HG03135 (cell line): Measurements from ENCODE around the gene SLF2.
"Not testable (repeated sequence)": the region's sequence is repeated elsewhere in the genome, so short reads cannot be mapped to it uniquely, and the experiment has no call there.

Experiments
- ATAC-seq: cut with Tn5 transposase; IDR thresholded peaks from one replicate; pipeline ENCODE4 v1.9.1; 2021; ENCODE audit warnings: mild to moderate bottlenecking, moderate library complexity; ENCODE audit not compliant: unreplicated experiment

SLF2 gene

DNA sequence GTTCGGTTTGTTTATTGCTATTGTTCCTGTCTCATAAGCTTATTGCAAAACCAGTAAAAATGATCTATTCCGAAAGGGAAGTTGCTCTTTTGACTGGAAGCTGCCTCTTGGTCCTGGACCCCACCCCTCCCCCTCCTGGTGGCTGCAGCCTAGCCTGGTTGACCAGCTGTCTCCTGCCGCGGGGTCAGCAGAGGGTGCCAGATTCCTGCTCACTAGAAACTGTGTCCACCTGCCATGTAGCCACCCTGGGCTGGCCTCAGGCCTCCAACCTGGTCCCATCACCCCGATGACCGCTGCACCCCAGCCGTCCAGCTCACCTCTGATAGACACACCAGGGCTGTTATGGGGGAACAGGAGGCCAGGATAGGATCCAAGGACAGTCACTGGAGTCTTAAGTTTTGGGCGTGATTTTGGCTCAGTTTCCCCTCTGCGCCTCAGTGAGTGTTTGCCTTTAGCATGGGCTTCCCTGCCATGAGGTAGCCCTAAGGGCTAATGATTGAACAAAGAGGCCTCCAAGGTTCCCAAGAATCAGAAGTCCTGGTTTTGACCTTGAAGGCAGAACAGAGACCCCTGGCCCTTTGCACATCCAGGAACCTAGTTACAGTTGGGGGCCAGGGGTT lies 32.9 kb upstream of the SLF2 start:
- ATAC-seq = no peak

DNA sequence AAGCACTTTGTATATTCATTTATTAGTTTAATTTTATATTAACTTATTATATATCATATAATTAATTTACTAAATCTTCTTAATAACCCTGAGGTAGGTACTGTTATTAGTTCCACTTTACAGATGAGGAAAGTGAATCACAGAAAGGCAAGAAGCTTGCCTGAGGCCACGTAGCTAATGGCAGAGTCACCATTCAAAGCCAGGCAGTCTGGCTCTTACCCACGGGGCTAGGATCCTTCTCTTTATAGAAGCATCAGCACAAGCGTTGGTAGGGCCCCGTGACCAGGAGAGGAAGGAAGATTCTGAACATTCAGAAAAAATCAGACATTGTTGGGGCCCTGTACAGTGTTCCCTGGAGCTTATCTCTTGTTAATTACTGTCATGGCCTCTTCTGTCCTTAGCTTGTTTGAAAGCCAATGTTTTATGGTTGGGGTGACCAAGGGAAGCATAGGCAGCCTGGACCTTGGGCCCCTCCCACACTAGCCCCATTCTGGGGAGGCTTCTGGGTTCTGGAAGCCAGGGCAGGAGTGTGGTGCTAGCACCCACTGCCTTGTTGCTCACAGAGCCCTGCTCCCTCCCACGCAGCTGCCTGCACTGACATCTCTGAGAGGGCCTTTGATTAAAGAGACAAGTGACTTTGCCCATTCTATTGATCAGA lies 31.1 kb upstream of the SLF2 start:
- no peak for ATAC-seq

DNA sequence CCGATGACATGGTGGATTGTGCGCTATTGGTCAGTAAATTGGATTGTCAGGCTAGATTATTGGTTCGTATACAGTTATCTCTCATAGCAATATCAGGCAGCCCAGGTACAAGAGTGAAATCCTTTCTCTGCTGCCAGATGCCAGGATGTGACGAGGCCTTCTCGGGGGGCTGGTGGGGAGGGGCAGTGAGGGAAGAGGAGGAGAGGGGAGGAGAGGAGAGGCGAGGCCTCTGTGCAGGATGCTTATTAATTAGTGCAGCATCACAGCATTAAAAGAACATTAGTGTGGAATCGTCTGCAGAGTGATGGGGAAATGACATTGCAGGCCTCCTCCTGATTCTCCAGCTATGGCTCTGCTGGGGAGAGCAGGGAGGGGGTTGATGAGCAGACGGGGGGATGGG lies 30.5 kb upstream of the SLF2 start:
- no peak for ATAC-seq

DNA sequence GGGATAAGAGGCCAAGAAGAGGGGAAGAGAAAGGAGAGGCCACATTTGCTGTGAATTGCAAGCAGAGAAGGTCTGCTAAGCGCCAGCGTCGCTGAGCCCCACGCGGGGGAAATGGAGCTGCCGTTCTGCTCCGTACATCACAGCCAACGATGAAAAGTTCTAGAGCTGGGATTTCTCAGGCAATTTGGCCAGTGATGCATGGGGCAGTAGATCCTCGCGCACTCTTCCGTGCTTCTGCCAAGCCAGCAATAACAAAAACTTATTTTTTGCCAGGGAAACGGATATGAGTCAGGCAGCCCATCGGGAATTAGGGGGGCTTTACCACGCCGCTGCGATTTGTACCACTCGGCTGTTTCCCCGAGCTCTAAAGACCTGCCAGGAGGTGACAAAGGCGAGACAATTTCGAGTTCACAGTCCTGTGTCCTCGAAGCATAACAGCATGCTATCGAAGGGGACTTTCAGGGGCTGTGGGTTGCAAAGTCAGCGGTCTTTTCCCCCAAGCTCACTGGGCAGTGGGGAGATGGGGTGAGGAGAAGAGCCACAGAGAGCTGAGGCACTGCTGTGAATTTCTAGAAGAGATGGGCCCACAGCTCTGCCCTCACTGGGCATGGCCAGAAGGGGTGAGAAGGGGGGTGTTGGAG lies 30.0 kb upstream of the SLF2 start:
- ATAC-seq = no peak

DNA sequence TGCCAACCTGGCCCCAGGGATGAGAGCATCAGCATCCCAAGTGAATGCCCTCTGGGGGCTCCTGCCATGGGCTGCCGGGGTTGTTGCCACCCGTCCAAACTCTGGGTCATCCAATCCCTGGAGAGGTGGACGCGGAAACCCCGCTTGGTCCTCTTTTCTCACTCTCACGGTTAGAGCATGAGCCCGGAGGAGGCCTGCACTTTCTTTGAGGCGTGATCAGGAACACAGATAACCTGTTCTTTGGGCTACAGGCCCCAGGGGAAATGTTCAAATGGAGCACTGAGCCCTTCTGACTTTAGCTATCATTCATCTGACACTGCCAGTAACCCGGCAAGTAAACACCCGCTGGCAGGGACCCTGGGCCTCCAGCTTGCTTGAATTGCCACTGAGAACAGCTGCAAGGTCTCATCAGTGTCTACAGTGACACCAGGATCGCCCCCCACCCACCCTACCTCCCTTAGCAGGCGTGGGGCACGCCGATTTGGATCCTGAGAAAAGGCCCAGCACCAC lies 29.4 kb upstream of the SLF2 start:
- ATAC-seq = no peak

DNA sequence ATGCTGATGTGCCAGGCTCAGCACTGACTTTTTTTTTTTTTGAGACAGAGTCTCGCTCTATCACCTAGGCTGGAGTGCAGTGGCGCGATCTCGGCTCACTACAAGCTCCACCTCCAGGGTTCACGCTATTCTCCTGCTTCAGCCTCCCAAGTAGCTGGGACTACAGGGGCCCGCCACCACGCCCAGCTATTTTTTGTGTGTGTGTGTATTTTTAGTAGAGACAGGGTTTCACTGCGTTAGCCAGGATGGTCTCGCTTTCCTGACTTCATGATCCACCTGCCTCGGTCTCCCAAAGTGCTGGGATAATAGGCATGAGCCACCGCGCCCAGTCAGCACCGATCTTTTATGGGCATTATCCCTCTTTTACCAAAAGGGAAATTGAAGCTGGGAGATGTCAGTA lies 27.2 kb upstream of the SLF2 start:
- ATAC-seq = not testable (repeated sequence)

DNA sequence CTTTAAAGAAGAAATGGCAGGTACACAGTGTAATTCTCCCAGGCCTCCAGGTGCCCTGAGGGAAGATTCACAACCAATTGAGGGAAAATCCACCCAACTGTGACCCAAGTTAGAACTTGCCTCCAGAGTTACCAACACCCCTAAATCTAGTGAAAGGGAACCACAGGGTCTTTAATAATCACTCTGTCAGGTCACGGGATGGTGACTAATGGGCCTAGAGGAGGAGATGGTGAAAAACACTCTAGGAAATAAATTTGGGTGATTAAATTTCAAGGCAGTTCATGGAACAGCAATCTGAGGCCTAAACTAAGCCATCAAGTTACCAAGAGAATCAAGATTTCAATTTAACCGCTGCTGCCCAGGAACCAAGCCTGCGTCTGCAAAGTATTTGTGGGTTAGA lies 26.7 kb upstream of the SLF2 start:
- ATAC-seq = no peak

DNA sequence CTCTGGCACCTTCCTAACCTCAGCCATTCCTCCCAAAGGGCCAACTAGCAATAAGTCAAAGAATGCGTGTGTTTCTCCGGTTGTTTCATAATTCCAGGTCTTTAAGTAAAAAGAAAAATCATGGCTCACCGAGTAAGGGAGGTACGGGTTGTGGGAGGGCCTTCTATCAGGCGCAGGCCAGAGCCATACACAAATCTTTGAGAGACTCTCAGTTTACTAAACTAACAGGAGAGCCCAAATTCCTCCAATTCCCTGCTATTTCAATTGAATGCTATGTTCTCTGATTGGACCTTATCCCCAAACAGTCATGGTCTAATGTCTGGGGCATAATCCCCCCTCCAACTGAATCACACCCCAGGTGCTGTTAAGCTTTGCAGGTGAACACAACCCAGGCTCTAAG lies 26.2 kb upstream of the SLF2 start:
- ATAC-seq = no peak

DNA sequence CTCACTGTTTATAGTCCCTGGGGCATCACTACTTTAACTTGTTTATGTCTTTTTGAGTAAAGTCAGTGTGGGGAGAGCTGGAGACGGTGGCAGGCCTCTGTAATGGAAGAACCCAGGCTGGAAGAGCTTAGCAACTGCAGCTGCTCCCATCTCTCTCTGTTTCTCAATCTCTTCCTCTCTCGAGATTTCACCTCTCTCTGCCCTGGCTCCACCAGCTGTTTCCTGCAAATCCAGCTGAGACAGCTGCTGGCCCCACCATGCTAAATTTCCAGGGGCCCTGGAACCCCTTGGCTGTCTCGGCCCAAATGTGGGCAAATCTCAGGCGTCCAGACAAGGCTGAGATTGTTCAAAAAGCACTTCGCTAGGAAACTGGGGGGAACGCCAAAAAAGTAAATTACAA lies 25.8 kb upstream of the SLF2 start:
- ATAC-seq = no peak

DNA sequence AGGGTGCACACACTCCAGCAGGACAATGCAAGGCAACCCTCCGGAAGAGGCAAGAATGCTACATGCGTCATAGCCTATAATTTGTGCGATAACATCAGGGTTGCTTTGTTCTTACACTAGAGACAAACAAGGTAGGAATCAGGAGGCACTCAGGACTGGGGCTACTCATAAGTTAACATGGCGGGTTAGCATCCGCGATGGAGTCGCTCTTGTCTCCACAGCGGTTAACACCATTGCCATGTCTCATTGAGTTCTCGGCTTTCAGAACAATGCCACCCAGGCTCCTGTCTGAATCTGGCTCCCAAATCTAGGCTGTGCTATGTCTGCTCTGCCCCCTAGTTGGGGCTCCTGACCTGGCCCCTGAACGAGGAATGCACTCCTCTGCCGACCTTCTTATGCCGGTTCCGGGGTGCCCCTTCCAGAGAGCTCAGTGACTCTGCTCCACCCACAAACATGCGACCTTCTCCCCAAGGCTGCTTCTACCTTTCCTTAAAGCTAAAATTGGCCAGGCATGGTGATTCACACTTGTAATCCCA lies 24.9 kb upstream of the SLF2 start:
- ATAC-seq = no peak

DNA sequence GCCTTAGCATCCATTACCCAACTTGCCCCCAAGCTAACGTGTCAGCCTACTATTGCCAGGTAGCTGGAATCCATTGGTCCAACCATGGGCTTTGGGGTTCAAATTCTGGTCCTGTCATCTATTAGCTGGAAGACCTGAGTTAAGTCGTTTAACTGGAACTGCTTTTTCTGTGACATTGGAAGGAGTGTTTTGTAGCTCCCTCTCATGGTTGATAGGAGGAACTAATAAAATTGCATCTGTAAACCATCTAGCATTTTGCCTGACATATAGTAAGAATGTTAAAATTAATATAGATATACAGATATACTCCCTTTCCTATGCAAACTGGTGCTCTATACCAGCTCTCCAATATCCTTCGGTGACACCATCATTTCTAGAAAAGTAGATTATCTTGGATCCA lies 23.8 kb upstream of the SLF2 start:
- no peak for ATAC-seq

DNA sequence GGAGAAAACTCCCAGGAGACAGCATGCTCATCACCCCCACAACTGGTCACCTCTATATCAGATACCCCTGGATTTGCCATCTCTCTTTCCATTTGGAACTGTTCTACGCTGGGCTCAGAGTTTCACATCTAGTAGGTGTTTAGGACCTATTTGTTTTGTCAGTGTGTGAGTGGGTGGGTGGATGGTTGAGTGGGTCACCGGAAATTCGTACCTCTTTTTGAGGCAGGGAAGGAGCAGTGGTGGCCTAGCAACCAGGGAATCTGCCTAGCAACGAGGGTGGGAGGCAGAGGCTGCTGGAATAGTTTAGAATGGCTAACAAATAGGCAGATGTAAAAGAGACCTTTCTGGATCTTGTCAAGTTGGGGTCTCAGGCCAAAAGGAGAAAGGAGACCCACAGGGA lies 23.2 kb upstream of the SLF2 start:
- no peak for ATAC-seq

DNA sequence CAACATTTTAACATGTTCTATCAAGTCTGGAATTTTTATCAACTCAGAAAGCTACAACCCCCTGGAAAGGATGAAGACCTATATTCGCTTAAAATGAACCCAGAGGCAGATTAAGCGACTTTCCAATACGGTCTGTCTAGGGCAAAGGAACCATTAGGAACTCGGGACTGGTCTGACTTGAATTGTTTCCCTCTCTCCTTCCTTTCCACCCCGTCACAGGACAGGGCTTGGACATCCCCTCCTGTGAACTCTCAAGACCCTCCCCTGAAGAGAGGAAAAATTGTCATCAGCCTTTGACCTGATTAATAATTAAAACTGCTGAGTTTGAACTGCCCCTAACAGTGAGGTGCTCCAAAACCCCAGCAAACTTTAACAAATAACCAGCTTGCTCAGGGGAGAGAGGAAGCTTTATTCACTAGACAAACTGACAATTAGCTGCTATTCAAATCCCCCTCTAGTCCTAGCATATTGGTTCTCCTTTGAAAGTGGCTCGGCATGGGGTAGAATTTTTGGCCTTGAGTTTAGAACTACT lies 22.6 kb upstream of the SLF2 start:
- ATAC-seq = no peak

DNA sequence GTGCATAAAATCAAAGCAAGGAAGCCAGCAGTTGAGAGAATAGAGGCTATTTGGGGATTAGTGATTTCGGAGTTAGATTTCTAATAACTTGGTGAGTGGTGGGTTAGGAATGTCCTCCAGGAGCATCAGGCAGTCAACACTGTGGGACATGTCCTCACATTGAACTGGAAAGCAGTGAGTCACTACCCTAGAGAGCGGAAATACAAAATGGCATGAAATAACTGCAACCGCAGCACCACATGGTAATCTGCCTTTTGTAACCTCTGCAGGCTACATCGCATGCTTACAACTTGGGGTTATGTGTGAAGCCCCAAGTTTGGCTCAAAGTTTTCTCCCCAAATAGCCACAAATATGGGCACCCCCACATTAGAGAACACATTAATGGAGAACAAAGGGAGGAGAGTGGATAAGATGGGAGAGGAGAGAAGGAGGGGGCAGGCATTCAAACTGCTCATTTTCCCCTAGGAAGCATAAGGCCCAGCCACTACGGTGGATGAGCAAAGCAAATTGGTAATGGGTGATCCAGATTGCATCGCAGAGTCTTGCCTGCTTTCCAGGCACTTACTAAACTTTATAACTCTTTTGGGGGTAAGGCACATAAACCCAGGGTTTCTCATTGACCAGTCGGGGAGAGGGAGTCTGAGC lies 22.0 kb upstream of the SLF2 start:
- ATAC-seq = no peak

DNA sequence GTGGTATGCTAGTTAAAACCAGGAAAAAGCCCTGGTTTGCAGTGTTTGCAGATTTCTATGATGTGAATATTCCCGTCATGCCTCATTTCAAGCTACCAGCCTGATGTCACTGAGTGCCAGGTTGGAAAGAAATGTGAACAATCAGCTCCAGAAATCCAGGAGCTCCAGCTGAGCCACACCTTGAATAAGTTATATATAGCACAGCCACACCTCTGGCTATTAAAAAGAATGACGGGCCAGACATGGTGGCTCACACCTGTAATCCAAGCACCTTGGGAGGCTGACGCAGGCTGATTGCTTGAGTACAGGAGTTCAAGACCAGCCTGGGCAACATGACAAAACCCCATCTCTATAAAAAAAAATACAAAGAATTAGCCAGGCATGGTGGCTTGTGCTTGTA lies 18.7 kb upstream of the SLF2 start:
- ATAC-seq = no peak

DNA sequence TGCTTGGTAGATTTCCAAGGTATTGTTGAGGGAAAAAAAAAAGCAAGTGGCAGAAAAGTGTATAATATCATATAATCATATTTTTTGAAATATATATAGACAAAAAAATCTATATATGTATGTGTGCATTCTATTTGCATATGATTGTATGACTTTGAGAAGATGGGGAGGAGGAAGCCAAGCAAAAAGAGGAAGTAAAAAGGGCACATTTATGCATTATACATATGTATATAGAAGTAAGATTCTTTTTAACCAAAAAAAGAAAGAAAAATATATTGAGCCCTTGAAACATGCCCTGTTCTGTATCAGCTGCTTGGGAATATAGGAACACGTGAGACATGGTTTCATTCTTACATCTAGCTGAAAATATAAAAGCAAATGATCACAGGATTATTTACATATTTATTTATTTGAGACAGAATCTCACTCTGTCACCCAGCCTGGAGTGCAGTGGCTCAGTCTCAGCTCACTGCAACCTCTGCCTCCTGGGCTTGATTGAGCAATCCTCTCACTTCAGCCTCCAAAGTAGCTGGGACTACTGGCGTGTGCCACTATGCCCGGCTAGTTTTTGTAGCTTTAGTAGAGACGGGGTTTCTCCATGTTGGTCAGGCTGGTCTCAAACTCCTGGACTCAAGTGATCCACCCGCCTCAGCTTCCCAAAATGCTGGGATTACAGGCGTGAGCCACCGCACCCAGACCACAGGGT lies 18.0 kb upstream of the SLF2 start:
- no peak for ATAC-seq

DNA sequence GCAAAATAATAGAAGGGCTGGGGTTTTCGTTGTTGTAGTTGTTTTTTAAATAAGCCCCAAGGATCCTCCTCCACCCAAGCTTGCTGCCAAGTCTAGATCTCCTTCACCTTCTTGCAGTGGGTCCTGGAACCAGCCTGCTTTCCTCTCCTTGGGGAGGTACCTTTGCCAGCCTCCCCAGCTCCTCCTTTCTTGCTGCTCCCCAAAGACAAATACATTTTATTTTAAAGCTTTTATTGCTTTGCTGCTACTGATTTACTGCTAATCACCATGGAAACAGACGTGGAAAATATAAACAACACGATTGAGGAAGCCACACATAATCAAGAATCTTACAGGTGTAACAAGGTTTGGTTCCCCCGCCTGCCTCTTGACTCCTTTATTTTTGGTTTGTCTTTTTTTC lies 17.4 kb upstream of the SLF2 start:
- no peak for ATAC-seq

DNA sequence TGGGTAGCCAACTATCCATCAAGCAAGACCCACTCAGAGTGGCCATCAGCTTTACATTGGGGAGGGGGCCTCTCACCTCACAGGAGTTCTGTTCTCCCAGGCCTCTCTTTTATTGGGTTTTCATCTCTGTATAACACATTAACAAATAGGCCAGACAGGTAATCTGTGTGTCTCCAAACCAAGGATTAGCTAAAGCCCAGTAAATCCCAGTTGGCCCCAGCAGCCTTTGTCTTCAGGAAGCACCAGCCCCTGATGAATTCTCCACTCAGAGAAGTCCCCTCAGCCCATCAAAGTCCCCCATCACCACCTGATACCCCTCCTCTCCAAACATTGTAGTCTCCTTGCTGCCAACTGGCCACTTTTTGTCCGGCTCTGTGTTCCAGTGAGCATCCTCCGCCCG lies 16.9 kb upstream of the SLF2 start:
- no peak for ATAC-seq

DNA sequence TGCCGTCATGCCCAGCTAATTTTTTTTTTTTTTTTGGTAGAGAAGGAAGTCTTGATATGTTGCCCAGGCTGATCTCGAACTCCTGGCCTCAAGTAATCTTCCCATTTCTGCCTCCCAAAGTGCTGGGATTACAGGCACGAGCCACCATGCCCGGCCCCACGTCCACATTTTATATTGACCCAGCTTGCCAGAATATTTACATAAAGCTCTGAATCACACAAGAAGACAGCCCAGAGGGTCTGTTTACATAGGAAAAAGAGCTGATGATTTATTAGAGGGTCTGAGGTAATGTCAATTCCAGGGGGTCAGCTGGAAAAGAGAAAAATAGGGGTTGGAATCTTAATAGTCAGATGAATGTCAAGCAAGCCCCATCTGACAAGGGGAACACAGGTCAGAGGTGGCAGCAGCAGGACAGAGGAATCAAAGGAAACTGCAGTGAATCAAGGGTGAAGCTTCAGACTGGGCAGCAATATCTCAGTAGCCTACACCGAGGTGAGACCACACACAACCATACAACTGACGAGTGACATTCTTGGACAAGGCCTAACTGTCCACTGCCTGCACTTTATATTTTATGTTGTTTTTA lies 15.8 kb upstream of the SLF2 start:
- ATAC-seq = no peak

DNA sequence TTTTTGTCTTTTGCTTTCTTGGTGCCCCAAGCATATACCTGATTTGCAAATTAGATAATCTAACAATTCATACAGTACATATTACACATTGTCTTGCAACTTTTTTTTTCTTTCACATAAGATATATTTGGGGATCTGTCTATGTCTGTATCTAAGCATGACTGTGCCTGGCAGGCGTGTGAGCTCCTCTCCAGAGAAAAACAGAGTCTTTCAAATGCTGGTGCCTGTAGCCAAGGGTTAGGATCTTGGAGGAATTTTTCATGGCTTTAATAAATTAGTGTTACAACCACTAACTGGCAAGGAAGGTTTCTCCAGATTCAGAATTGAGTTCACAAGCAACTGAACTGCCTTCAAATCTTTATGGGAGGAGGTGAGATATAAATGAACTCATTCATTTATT lies 14.8 kb upstream of the SLF2 start:
- no peak for ATAC-seq
